Measurements from ENCODE around the gene HHATL.

GRCh38 chr3:42668793-42669217 lies 33.8 kb downstream of the HHATL start:
- TF ChIP-seq CTCF (conservative IDR thresholded peaks at IDR 0.05 in 1 of 2, IDR thresholded peaks at IDR 0.05 in 1 of 2; ENCODE audit: low read depth in 1 of 2, low read length in 2 of 2) (no peak), EZH2 (IDR thresholded peaks at IDR 0.05; ENCODE audit: low read length, missing control alignments) (no peak)

All from fibroblast of lung (primary cell).